ENCODE measurements around the gene ITGA3.
A peak's percentile ranks its signal among the peaks of the same experiment; 100 is the strongest.

Gene ITGA3

GRCh38 chr17:50087246-50087911, 31.5 kb downstream of the ITGA3 start:
- H2BK5ac ChIP-seq (ENCODE audit: low read depth, low read length, poor library complexity, severe bottlenecking): peak overlapping the region; percentile 49
- peak overlapping the region; percentile 61 for H3K27ac ChIP-seq (ENCODE audit: low read length, poor library complexity, severe bottlenecking)
- H3K36me3 ChIP-seq (ENCODE audit: control insufficient read depth in 1 of 2, insufficient read depth in 2 of 2, low read depth in 1 of 2, low read length in 2 of 2): peaks cover 45 to 69% of the 10 kb centered on the region in 2 experiments
- H3K9me3 ChIP-seq (ENCODE audit: control insufficient read depth, low read length): no peaks in the 10 kb centered on the region
- H3K4me1 ChIP-seq (ENCODE audit: control insufficient read depth, insufficient read depth, low read depth, low read length): peaks cover 7% of the 10 kb centered on the region
- H2BK12ac ChIP-seq (ENCODE audit: low read length in 2 of 2): peak overlapping the region in 1 of 2 experiments; percentile 54
- WGBS: 66% methylated on average over 10 of the region's 10 CpGs
- peak overlapping the region; percentile 76 for H4K8ac ChIP-seq (ENCODE audit: low read length)
- H3K23ac ChIP-seq (ENCODE audit: low read length in 2 of 2): no peak overlapping the region
- H3K9ac ChIP-seq (ENCODE audit: low read length): peak overlapping the region; percentile 62
- H2AK5ac ChIP-seq (ENCODE audit: low read length, severe bottlenecking): no peak overlapping the region
- H3K27me3 ChIP-seq (ENCODE audit: control insufficient read depth in 1 of 2, insufficient read depth in 1 of 2, low read length in 2 of 2): no peaks in the 10 kb centered on the region
- H3K4me2 ChIP-seq (ENCODE audit: low read length, poor library complexity, severe bottlenecking): no peak overlapping the region
- peaks cover 16% of the 10 kb centered on the region for H3K79me1 ChIP-seq (replicated peaks; ENCODE audit: low read length, poor library complexity, severe bottlenecking)
- H2BK15ac ChIP-seq (ENCODE audit: low read depth, poor library complexity, severe bottlenecking): no peak overlapping the region
- peak; percentile 73 for DNase-seq
- H4K91ac ChIP-seq (ENCODE audit: low read length): no peak overlapping the region
- H3K18ac ChIP-seq (ENCODE audit: low read depth in 1 of 2, low read length in 2 of 2): peak overlapping the region in 1 of 2 experiments; percentile 11
- H2AFZ ChIP-seq (ENCODE audit: low read depth, low read length): no peak overlapping the region
- H3K4me3 ChIP-seq (ENCODE audit: insufficient read depth in 1 of 2, low read depth in 1 of 2, low read length in 2 of 2): no peak overlapping the region
- no peak overlapping the region for H3K4ac ChIP-seq (ENCODE audit: low read depth in 1 of 2, low read length in 2 of 2)
- no peak overlapping the region for H2BK120ac ChIP-seq (ENCODE audit: low read depth, low read length)
- no peak overlapping the region for H3K14ac ChIP-seq (ENCODE audit: low read length in 2 of 2)

- no peak overlapping the region for H4K91ac ChIP-seq (ENCODE audit: low read length)
- peaks cover 39 to 68% of the 10 kb centered on the region in 2 experiments for H3K36me3 ChIP-seq (ENCODE audit: control insufficient read depth in 1 of 2, insufficient read depth in 2 of 2, low read depth in 1 of 2, low read length in 2 of 2)
- H3K4ac ChIP-seq (ENCODE audit: low read depth in 1 of 2, low read length in 2 of 2): no peak overlapping the region
- 90% methylated on average over 18 of the region's 19 CpGs for WGBS
- H3K79me1 ChIP-seq (replicated peaks; ENCODE audit: low read length, poor library complexity, severe bottlenecking): peaks cover 16% of the 10 kb centered on the region
- H2BK120ac ChIP-seq (ENCODE audit: low read depth, low read length): no peak overlapping the region
- no peak overlapping the region for H2BK15ac ChIP-seq (ENCODE audit: low read depth, poor library complexity, severe bottlenecking)
- peak overlapping the region; percentile 62 for H3K9ac ChIP-seq (ENCODE audit: low read length)
- peaks cover 7% of the 10 kb centered on the region for H3K4me1 ChIP-seq (ENCODE audit: control insufficient read depth, insufficient read depth, low read depth, low read length)
- H2AK5ac ChIP-seq (ENCODE audit: low read length, severe bottlenecking): no peak overlapping the region
- H2BK12ac ChIP-seq (ENCODE audit: low read length in 2 of 2): peak overlapping the region in 1 of 2 experiments; percentile 54
- DNase-seq: no peak
- no peak overlapping the region for H2BK5ac ChIP-seq (ENCODE audit: low read depth, low read length, poor library complexity, severe bottlenecking)
- H4K8ac ChIP-seq (ENCODE audit: low read length): no peak overlapping the region
- no peak overlapping the region for H3K18ac ChIP-seq (ENCODE audit: low read depth in 1 of 2, low read length in 2 of 2)
- H3K23ac ChIP-seq (ENCODE audit: low read length in 2 of 2): no peak overlapping the region
- H3K14ac ChIP-seq (ENCODE audit: low read length in 2 of 2): no peak overlapping the region
- H3K9me3 ChIP-seq (ENCODE audit: control insufficient read depth, low read length): no peaks in the 10 kb centered on the region
- H3K27ac ChIP-seq (ENCODE audit: low read length, poor library complexity, severe bottlenecking): peak overlapping the region; percentile 11
- H3K27me3 ChIP-seq (ENCODE audit: control insufficient read depth in 1 of 2, insufficient read depth in 1 of 2, low read length in 2 of 2): no peaks in the 10 kb centered on the region
- H3K4me3 ChIP-seq (ENCODE audit: insufficient read depth in 1 of 2, low read depth in 1 of 2, low read length in 2 of 2): no peak overlapping the region
- no peak overlapping the region for H3K4me2 ChIP-seq (ENCODE audit: low read length, poor library complexity, severe bottlenecking)
- H2AFZ ChIP-seq (ENCODE audit: low read depth, low read length): no peak overlapping the region
Measured at GRCh38 chr17:50087912-50088405, 32.0 kb downstream of the ITGA3 start.

- no peak overlapping the region for H2AFZ ChIP-seq (ENCODE audit: low read depth, low read length)
- H3K4ac ChIP-seq (ENCODE audit: low read depth in 1 of 2, low read length in 2 of 2): no peak overlapping the region
- H2BK120ac ChIP-seq (ENCODE audit: low read depth, low read length): no peak overlapping the region
- H2AK5ac ChIP-seq (ENCODE audit: low read length, severe bottlenecking): no peak overlapping the region
- H2BK15ac ChIP-seq (ENCODE audit: low read depth, poor library complexity, severe bottlenecking): no peak overlapping the region
- no peak overlapping the region for H3K14ac ChIP-seq (ENCODE audit: low read length in 2 of 2)
- H3K36me3 ChIP-seq (ENCODE audit: control insufficient read depth in 1 of 2, insufficient read depth in 2 of 2, low read depth in 1 of 2, low read length in 2 of 2): peaks cover 33 to 65% of the 10 kb centered on the region in 2 experiments
- peaks cover 9% of the 10 kb centered on the region for H3K4me1 ChIP-seq (ENCODE audit: control insufficient read depth, insufficient read depth, low read depth, low read length)
- DNase-seq: no peak
- H3K9me3 ChIP-seq (ENCODE audit: control insufficient read depth, low read length): no peaks in the 10 kb centered on the region
- H3K23ac ChIP-seq (ENCODE audit: low read length in 2 of 2): no peak overlapping the region
- WGBS: 96% methylated on average over 24 of the region's 25 CpGs
- no peaks in the 10 kb centered on the region for H3K27me3 ChIP-seq (ENCODE audit: control insufficient read depth in 1 of 2, insufficient read depth in 1 of 2, low read length in 2 of 2)
- H4K91ac ChIP-seq (ENCODE audit: low read length): no peak overlapping the region
- no peak overlapping the region for H3K4me2 ChIP-seq (ENCODE audit: low read length, poor library complexity, severe bottlenecking)
- H3K27ac ChIP-seq (ENCODE audit: low read length, poor library complexity, severe bottlenecking): no peak overlapping the region
- no peak overlapping the region for H3K9ac ChIP-seq (ENCODE audit: low read length)
- no peak overlapping the region for H2BK12ac ChIP-seq (ENCODE audit: low read length in 2 of 2)
- peak overlapping the region; percentile 10 for H2BK5ac ChIP-seq (ENCODE audit: low read depth, low read length, poor library complexity, severe bottlenecking)
- H3K79me1 ChIP-seq (replicated peaks; ENCODE audit: low read length, poor library complexity, severe bottlenecking): peaks cover 14% of the 10 kb centered on the region
- no peak overlapping the region for H3K4me3 ChIP-seq (ENCODE audit: insufficient read depth in 1 of 2, low read depth in 1 of 2, low read length in 2 of 2)
- H4K8ac ChIP-seq (ENCODE audit: low read length): no peak overlapping the region
- no peak overlapping the region for H3K18ac ChIP-seq (ENCODE audit: low read depth in 1 of 2, low read length in 2 of 2)
Measured at GRCh38 chr17:50088952-50089825, 33.3 kb downstream of the ITGA3 start.

- no peak overlapping the region for H3K14ac ChIP-seq (ENCODE audit: low read length in 2 of 2)
- no peak overlapping the region for H3K4ac ChIP-seq (ENCODE audit: low read depth in 1 of 2, low read length in 2 of 2)
- H2BK12ac ChIP-seq (ENCODE audit: low read length in 2 of 2): no peak overlapping the region
- 77% methylated on average over 6 of the region's 6 CpGs for WGBS
- no peak overlapping the region for H2AK5ac ChIP-seq (ENCODE audit: low read length, severe bottlenecking)
- no peak overlapping the region for H4K91ac ChIP-seq (ENCODE audit: low read length)
- H3K4me2 ChIP-seq (ENCODE audit: low read length, poor library complexity, severe bottlenecking): no peak overlapping the region
- H2BK120ac ChIP-seq (ENCODE audit: low read depth, low read length): no peak overlapping the region
- H2AFZ ChIP-seq (ENCODE audit: low read depth, low read length): no peak overlapping the region
- peaks cover 9% of the 10 kb centered on the region for H3K4me1 ChIP-seq (ENCODE audit: control insufficient read depth, insufficient read depth, low read depth, low read length)
- no peak overlapping the region for H4K8ac ChIP-seq (ENCODE audit: low read length)
- DNase-seq: no peak
- H2BK15ac ChIP-seq (ENCODE audit: low read depth, poor library complexity, severe bottlenecking): peak overlapping the region; percentile 31
- H3K36me3 ChIP-seq (ENCODE audit: control insufficient read depth in 1 of 2, insufficient read depth in 2 of 2, low read depth in 1 of 2, low read length in 2 of 2): peaks cover 27 to 60% of the 10 kb centered on the region in 2 experiments
- H3K79me1 ChIP-seq (replicated peaks; ENCODE audit: low read length, poor library complexity, severe bottlenecking): peaks cover 14% of the 10 kb centered on the region
- no peak overlapping the region for H3K9ac ChIP-seq (ENCODE audit: low read length)
- no peaks in the 10 kb centered on the region for H3K27me3 ChIP-seq (ENCODE audit: control insufficient read depth in 1 of 2, insufficient read depth in 1 of 2, low read length in 2 of 2)
- H3K27ac ChIP-seq (ENCODE audit: low read length, poor library complexity, severe bottlenecking): peak overlapping the region; percentile 16
- H3K23ac ChIP-seq (ENCODE audit: low read length in 2 of 2): no peak overlapping the region
- H3K4me3 ChIP-seq (ENCODE audit: insufficient read depth in 1 of 2, low read depth in 1 of 2, low read length in 2 of 2): no peak overlapping the region
- no peak overlapping the region for H3K18ac ChIP-seq (ENCODE audit: low read depth in 1 of 2, low read length in 2 of 2)
- no peaks in the 10 kb centered on the region for H3K9me3 ChIP-seq (ENCODE audit: control insufficient read depth, low read length)
- H2BK5ac ChIP-seq (ENCODE audit: low read depth, low read length, poor library complexity, severe bottlenecking): no peak overlapping the region
Measured at GRCh38 chr17:50090071-50090470, 34.2 kb downstream of the ITGA3 start.

All from mesenchymal stem cell (in vitro differentiated cells and primary cell).